Measurements from ENCODE around the gene NGRN.
A peak's percentile ranks its signal among the peaks of the same experiment; 100 is the strongest.

The NGRN gene, protein sequence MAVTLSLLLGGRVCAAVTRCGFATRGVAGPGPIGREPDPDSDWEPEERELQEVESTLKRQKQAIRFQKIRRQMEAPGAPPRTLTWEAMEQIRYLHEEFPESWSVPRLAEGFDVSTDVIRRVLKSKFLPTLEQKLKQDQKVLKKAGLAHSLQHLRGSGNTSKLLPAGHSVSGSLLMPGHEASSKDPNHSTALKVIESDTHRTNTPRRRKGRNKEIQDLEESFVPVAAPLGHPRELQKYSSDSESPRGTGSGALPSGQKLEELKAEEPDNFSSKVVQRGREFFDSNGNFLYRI
- long read RNA-seq, full-length matches to known transcripts: 418 of 420 reads
- long read RNA-seq, partial matches to known transcripts: 0 of 420 reads
- long read RNA-seq, other reads (novel, unspliced or antisense): 2 of 420 reads

- Histone ChIP-seq H3K4me3 (replicated peaks; ENCODE audit: insufficient read depth, low read length) (peak within 1 kb of the TSS; percentile 81), H3K27me3 (ENCODE audit: insufficient read depth, poor library complexity, severe bottlenecking) (no peaks in the 10 kb centered on the region), H3K27ac (replicated peaks) (peak within 1 kb of the TSS; percentile 94)
- peak; percentile 87 to 95 for DNase-seq (ENCODE audit: low read depth in 1 of 2, low spot score in 1 of 2)
- TF ChIP-seq SPI1 (IDR thresholded peaks at IDR 0.05; ENCODE audit: borderline replicate concordance, low read depth) (peak; percentile 49; the same call in 1 of the 2 replicates), POLR2AphosphoS5 (IDR thresholded peaks at IDR 0.05; ENCODE audit: low read depth) (peak; percentile 92), GABPA (IDR thresholded peaks at IDR 0.05; ENCODE audit: low read depth) (peak; percentile 87)
- TF ChIP-seq, protein P1, sequence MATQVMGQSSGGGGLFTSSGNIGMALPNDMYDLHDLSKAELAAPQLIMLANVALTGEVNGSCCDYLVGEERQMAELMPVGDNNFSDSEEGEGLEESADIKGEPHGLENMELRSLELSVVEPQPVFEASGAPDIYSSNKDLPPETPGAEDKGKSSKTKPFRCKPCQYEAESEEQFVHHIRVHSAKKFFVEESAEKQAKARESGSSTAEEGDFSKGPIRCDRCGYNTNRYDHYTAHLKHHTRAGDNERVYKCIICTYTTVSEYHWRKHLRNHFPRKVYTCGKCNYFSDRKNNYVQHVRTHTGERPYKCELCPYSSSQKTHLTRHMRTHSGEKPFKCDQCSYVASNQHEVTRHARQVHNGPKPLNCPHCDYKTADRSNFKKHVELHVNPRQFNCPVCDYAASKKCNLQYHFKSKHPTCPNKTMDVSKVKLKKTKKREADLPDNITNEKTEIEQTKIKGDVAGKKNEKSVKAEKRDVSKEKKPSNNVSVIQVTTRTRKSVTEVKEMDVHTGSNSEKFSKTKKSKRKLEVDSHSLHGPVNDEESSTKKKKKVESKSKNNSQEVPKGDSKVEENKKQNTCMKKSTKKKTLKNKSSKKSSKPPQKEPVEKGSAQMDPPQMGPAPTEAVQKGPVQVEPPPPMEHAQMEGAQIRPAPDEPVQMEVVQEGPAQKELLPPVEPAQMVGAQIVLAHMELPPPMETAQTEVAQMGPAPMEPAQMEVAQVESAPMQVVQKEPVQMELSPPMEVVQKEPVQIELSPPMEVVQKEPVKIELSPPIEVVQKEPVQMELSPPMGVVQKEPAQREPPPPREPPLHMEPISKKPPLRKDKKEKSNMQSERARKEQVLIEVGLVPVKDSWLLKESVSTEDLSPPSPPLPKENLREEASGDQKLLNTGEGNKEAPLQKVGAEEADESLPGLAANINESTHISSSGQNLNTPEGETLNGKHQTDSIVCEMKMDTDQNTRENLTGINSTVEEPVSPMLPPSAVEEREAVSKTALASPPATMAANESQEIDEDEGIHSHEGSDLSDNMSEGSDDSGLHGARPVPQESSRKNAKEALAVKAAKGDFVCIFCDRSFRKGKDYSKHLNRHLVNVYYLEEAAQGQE (IDR thresholded peaks at IDR 0.05; ENCODE audit: insufficient replicate concordance, low read depth): peak; percentile 61
- TF ChIP-seq, protein P2, sequence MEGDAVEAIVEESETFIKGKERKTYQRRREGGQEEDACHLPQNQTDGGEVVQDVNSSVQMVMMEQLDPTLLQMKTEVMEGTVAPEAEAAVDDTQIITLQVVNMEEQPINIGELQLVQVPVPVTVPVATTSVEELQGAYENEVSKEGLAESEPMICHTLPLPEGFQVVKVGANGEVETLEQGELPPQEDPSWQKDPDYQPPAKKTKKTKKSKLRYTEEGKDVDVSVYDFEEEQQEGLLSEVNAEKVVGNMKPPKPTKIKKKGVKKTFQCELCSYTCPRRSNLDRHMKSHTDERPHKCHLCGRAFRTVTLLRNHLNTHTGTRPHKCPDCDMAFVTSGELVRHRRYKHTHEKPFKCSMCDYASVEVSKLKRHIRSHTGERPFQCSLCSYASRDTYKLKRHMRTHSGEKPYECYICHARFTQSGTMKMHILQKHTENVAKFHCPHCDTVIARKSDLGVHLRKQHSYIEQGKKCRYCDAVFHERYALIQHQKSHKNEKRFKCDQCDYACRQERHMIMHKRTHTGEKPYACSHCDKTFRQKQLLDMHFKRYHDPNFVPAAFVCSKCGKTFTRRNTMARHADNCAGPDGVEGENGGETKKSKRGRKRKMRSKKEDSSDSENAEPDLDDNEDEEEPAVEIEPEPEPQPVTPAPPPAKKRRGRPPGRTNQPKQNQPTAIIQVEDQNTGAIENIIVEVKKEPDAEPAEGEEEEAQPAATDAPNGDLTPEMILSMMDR (IDR thresholded peaks at IDR 0.05; ENCODE audit: insufficient read depth, low read length): no peak
Observed at GRCh38 chr15:90265271-90266060, at the start of gene NGRN. Gene NGRN, plus strand, starts transcription at chr15:90265672. Its CDS starts 41 bp downstream, at chr15:90265713.

GRCh38 chr15:90217671-90218394 is 47.6 kb upstream of the NGRN start:
- Histone ChIP-seq H3K4me3 (replicated peaks; ENCODE audit: insufficient read depth, low read length) (no peak overlapping the region), H3K27me3 (ENCODE audit: insufficient read depth, poor library complexity, severe bottlenecking) (no peaks in the 10 kb centered on the region), H3K27ac (replicated peaks) (no peak overlapping the region)
- no peak for DNase-seq (ENCODE audit: low read depth in 1 of 2, low spot score in 1 of 2)
- TF ChIP-seq, protein P1 (IDR thresholded peaks at IDR 0.05; ENCODE audit: insufficient replicate concordance, low read depth): no peak
- TF ChIP-seq, protein P2 (IDR thresholded peaks at IDR 0.05; ENCODE audit: insufficient read depth, low read length): no peak
- TF ChIP-seq POLR2AphosphoS5 (IDR thresholded peaks at IDR 0.05; ENCODE audit: low read depth) (no peak), SPI1 (IDR thresholded peaks at IDR 0.05; ENCODE audit: borderline replicate concordance, low read depth) (no peak), GABPA (IDR thresholded peaks at IDR 0.05; ENCODE audit: low read depth) (no peak)

DNA sequence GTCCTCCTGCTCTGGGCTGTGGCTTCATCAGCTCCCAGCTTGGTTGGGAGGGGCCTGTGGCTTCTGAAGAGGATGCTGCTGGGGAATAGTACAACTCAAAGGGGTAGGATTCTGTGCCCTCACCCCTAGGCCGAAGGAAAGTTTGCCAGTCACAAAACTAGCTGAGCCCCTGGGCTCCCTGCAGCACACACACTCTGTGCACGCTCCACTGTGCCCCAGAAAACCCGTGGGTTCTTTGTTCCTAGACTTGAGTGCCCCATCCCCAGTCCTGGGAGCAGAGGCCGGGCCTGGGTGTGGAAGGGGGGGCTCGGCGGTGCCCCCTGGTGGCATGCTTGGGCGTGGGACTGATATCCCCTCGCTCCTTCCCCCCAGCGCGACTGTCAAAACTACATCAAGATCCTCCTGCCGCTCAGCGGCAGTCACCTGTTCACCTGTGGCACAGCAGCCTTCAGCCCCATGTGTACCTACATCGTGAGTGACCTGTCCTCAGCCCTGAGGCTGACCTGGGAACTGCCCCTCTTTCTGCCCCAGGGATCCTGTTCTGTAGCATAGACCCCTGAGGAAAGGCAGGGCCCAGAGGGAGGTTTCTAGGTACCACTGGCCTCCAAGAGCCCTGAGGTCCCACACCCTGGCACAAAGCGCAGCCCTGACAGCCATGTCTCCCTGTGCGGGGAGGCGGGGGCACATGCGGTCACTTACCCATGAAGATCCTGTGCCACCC is 45.9 kb upstream of the NGRN start:
- TF ChIP-seq SPI1 (IDR thresholded peaks at IDR 0.05; ENCODE audit: borderline replicate concordance, low read depth) (no peak), POLR2AphosphoS5 (IDR thresholded peaks at IDR 0.05; ENCODE audit: low read depth) (no peak), GABPA (IDR thresholded peaks at IDR 0.05; ENCODE audit: low read depth) (no peak)
- TF ChIP-seq, protein P1 (IDR thresholded peaks at IDR 0.05; ENCODE audit: insufficient replicate concordance, low read depth): no peak
- TF ChIP-seq, protein P2 (IDR thresholded peaks at IDR 0.05; ENCODE audit: insufficient read depth, low read length): no peak
- H3K27ac ChIP-seq (replicated peaks): no peak overlapping the region
- peak in 1 of 2 experiments; percentile 37 for DNase-seq (ENCODE audit: low read depth in 1 of 2, low spot score in 1 of 2)
- H3K4me3 ChIP-seq (replicated peaks; ENCODE audit: insufficient read depth, low read length): no peak overlapping the region
- H3K27me3 ChIP-seq (ENCODE audit: insufficient read depth, poor library complexity, severe bottlenecking): no peaks in the 10 kb centered on the region

All from HL-60 (cell line).